ENCODE results near the gene EFNA3. TPM values are rescaled to one million over a fixed set of nuclear protein-coding genes. Genes with fewer than 3 reads are reported as not detected.

EFNA3 gene
- total RNA-seq, 4 donors from 2014 or later, result 20.0 to 25.8 (median 21.1) TPM

DNA sequence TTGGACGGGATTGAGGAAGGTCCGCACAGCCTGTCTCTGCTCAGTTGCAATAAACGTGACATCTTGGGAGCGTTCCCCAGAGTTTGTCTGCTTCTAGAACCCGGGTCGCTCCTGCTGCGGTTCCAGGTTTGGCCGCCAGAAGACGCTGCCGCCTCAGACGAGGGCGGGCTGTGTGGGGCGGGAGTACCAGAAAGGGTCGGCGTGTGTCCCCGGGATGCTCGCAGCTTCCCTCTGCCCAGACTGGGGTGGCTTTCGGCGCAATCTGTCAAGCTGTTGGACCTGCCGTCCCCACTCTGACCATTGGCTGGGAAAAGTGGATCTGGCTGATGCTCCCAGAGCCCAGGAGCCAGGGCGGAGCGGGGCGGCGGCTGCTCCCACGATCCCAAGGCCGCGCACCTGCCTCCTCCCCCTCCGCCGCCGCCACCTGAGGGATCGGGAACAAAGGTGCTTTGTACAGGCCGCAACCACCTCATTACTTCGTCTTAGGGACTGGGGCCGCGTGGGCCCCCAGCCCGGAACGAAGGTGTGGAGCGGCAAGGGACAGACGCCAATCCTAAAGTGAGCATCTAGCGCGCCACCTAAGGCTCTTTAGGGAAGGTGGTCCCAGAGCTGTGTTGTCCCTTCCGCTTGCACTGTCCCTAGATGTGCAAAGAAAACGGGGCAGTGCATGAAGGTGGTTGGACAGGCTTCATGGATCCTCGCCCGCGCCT lies 15.8 kb upstream of the EFNA3 start:
- 6 to 16% methylated on average over 7 to 13 of the region's 46 CpGs for WGBS, 2 donors
- intact Hi-C loops (cut with DNase I), result loop anchor here (2.0 to 10.0 kb wide), 2 partner anchors 22 to 98 kb away; partner anchors contain the start of gene PYGO2
- H3K4me1 ChIP-seq, result peaks cover 31 to 48% (median 33%) of the 10 kb centered on the region in 3 donors
- peaks cover 0 to 58% (median 16%) of the 10 kb centered on the region in 3 donors for H3K36me3 ChIP-seq
- no peak for DNase-seq
- peak overlapping the region; percentile 84 to 92 (median 91) for H3K27ac ChIP-seq
- no peaks in the 10 kb centered on the region for H3K27me3 ChIP-seq
- H3K4me3 ChIP-seq, result peak overlapping the region; percentile 46 to 93 (median 73)
- H3K9me3 ChIP-seq, result no peaks in the 10 kb centered on the region
- TF ChIP-seq POLR2A (IDR thresholded peaks at IDR 0.05), result no peak
- peak; percentile 86 to 94 (median 90) for TF ChIP-seq CTCF (IDR thresholded peaks at IDR 0.05)

- H3K4me3 ChIP-seq, result peak within 1 kb of the TSS; percentile 46 to 93 (median 73)
- TF ChIP-seq POLR2A (IDR thresholded peaks at IDR 0.05) (peak in 2 of 4 donors; percentile 59 to 68), CTCF (IDR thresholded peaks at IDR 0.05) (no peak)
- peak within 1 kb of the TSS; percentile 84 to 92 (median 91) for H3K27ac ChIP-seq
- H3K9me3 ChIP-seq, result no peaks in the 10 kb centered on the region
- H3K27me3 ChIP-seq, result no peaks in the 10 kb centered on the region
- H3K4me1 ChIP-seq, result peaks cover 31 to 48% (median 33%) of the 10 kb centered on the region in 3 donors
- peak; percentile 49 for DNase-seq
- WGBS, 2 donors, result 0% methylated on average over 13 to 39 of the region's 57 CpGs
- H3K36me3 ChIP-seq, result peaks cover 0 to 57% (median 8%) of the 10 kb centered on the region in 3 donors
- intact Hi-C loops (cut with DNase I), result loop anchor here (2.0 to 10.0 kb wide), 2 partner anchors 21 to 99 kb away; partner anchors contain the start of gene PYGO2
Measured at GRCh38 chr1:155063550-155064110, 15.0 kb upstream of the EFNA3 start, which contains the start of gene EFNA4. Gene EFNA4, plus strand, starts transcription at chr1:155063740. Its CDS starts 84 bp downstream, at chr1:155063824.

DNA sequence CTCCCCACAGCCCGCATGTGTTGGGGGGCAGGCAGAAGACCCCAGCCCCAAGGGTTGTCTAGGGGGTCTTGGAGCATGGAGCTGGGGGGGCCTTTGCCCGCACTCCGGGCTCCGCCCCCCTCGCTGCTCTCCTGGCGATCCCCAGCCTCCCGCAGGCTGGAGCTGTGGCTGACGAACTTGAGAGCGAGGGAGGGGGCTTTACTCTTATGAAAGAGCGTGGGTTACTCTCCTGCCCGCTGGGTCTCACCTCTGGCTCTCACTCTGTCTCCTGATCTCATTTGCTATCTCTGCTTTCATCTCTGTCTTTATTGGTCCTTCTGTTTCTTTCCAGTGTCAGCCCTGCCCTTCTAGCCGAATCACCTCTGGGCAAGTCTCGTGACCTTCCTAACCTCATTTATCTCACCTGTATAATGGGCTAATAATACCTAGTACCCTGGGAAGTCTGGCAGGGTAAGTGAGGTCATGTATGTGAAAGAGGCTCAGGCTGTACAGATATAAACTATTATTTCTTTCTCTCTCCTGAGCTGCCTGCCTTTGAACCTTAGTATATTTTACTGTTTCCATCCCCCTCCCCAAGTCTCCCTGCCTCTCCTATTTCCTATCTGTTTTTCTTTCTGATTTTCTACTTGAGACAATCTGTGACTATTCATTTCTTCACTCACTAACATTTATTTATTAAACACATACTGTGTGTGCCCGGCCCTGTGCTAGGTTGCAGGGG lies 14.4 kb upstream of the EFNA3 start:
- Histone ChIP-seq H3K9me3 (no peaks in the 10 kb centered on the region), H3K27ac (peak overlapping the region; percentile 84 to 92 (median 91)), H3K4me1 (peaks cover 31 to 48% (median 33%) of the 10 kb centered on the region in 3 donors), H3K36me3 (peaks cover 0 to 57% (median 6%) of the 10 kb centered on the region in 3 donors), H3K4me3 (peak overlapping the region; percentile 46 to 93 (median 73)), H3K27me3 (no peaks in the 10 kb centered on the region)
- no peak for DNase-seq
- TF ChIP-seq POLR2A (IDR thresholded peaks at IDR 0.05) (no peak), CTCF (IDR thresholded peaks at IDR 0.05) (no peak)
- 12 to 36% methylated on average over 3 to 10 of the region's 14 CpGs for WGBS, 2 donors
- intact Hi-C loops (cut with DNase I), result loop anchor here (10.0 kb wide), 1 partner anchor 99 kb away; the partner anchor contains the start of gene PYGO2

GRCh38 chr1:155064832-155065429 lies 13.7 kb upstream of the EFNA3 start:
- H3K27ac ChIP-seq, result no peak overlapping the region
- no peaks in the 10 kb centered on the region for H3K9me3 ChIP-seq
- no peak overlapping the region for H3K4me3 ChIP-seq
- WGBS, 2 donors, result 69 to 80% methylated on average over 5 of the region's 5 CpGs
- TF ChIP-seq POLR2A (IDR thresholded peaks at IDR 0.05), result no peak
- TF ChIP-seq CTCF (IDR thresholded peaks at IDR 0.05), result no peak
- intact Hi-C loops (cut with DNase I), result loop anchor here (10.0 kb wide), 1 partner anchor 100 kb away; the partner anchor contains the start of gene PYGO2
- no peak for DNase-seq
- H3K4me1 ChIP-seq, result peaks cover 33 to 55% (median 33%) of the 10 kb centered on the region in 3 donors
- no peaks in the 10 kb centered on the region for H3K27me3 ChIP-seq
- H3K36me3 ChIP-seq, result peaks cover 0 to 57% (median 0%) of the 10 kb centered on the region in 3 donors
